H1 (cell line): Measurements from ENCODE around the gene HSD11B1. TPM values are rescaled to one million over a fixed set of nuclear protein-coding genes. Genes with fewer than 3 reads are reported as not detected.

Source experiments
- CTCF ChIA-PET: fragments of 300-600 bp; sonication (Branson Sonifier 250); formaldehyde crosslinking; loops from one replicate; lab custom pipeline; 2021; ENCODE audit not compliant: partially characterized antibody; lab: Charles Lee
- POLR2A ChIA-PET: fragments of 300-600 bp; sonication (Branson Sonifier 250); formaldehyde crosslinking; loops from one replicate; lab custom pipeline; 2021; ENCODE audit warnings: inconsistent platforms; ENCODE audit not compliant: partially characterized antibody; lab: Charles Lee
- DNase-seq, 2 experiments: peaks; one replicate each; pipeline versions ENCODE4 v3.0.0 to v3.0.0-alpha.2; 2010 to 2022; ENCODE audit warnings: low spot score in 2 of 2, low read depth in 1 of 2, mixed read lengths in 1 of 2
- FAIRE-seq: peaks from 2 replicates; lab custom pipeline; 2011; peaks lifted over from hg19 to GRCh38; lab: Jason Lieb, UNC
- H2AFZ ChIP-seq: 2 replicates; pipeline ENCODE4 v1.8.1; 2012; ENCODE audit warnings: low read length, inconsistent platforms
- H2AK5ac ChIP-seq: 2 replicates; pipeline ENCODE4 v1.6.1; 2013; ENCODE audit warnings: low read depth, low read length
- H2BK120ac ChIP-seq: replicated peaks from 2 replicates; pipeline ENCODE3; 2013; ENCODE audit warnings: low read depth, low read length, inconsistent platforms
- H2BK12ac ChIP-seq: 2 replicates; pipeline ENCODE4 v1.6.1; 2013; ENCODE audit warnings: low read depth, low read length
- H2BK15ac ChIP-seq: 2 replicates; pipeline ENCODE4 v1.6.1; 2013; ENCODE audit warnings: low read length
- H2BK20ac ChIP-seq: 2 replicates; pipeline ENCODE4 v1.6.1; 2013; ENCODE audit warnings: low read length
- H2BK5ac ChIP-seq: 2 replicates; pipeline ENCODE4 v1.6.1; 2013; ENCODE audit warnings: low read depth, low read length
- H3K14ac ChIP-seq: 2 replicates; pipeline ENCODE4 v1.6.1; 2013; ENCODE audit warnings: inconsistent platforms; ENCODE audit not compliant: insufficient read length
- H3K18ac ChIP-seq: 2 replicates; pipeline ENCODE4 v1.6.1; 2013; ENCODE audit warnings: low read length; ENCODE audit errors: extremely low read depth
- H3K23ac ChIP-seq: 2 replicates; pipeline ENCODE4 v1.6.1; 2013; ENCODE audit warnings: inconsistent platforms; ENCODE audit not compliant: insufficient read length
- H3K23me2 ChIP-seq: 2 replicates; pipeline ENCODE4 v1.6.1; 2013; ENCODE audit warnings: low read depth, low read length
- H3K27ac ChIP-seq: 2 replicates; pipeline ENCODE4 v1.6.1; 2011; ENCODE audit warnings: low read depth, low read length, inconsistent platforms
- H3K27me3 ChIP-seq, 4 experiments: replicated peaks in 1 of 4; 1 replicate in 1 of 4; 2 replicates in 3 of 4; pipeline versions ENCODE4 v1.6.1 to v1.8.1; 2011 to 2013; ENCODE audit warnings: low read length in 3 of 4, mild to moderate bottlenecking in 3 of 4, inconsistent platforms in 2 of 4, mixed read lengths in 2 of 4, moderate library complexity in 1 of 4; ENCODE audit not compliant: control insufficient read depth in 3 of 4, insufficient read depth in 3 of 4; ENCODE audit errors: extremely low read depth in 1 of 4
- H3K36me3 ChIP-seq, 4 experiments: 2 replicates each; pipeline versions ENCODE4 v1.6.1 to v1.8.1; 2011 to 2013; ENCODE audit warnings: mild to moderate bottlenecking in 4 of 4, low read length in 3 of 4, moderate library complexity in 2 of 4, control low read depth in 1 of 4, inconsistent platforms in 1 of 4; ENCODE audit not compliant: insufficient read depth in 4 of 4, control insufficient read depth in 2 of 4
- H3K4ac ChIP-seq: replicated peaks from 2 replicates; pipeline ENCODE3; 2013; ENCODE audit warnings: low read length, low read depth, mixed read lengths, inconsistent platforms; ENCODE audit not compliant: insufficient read length
- H3K4me1 ChIP-seq, 4 experiments: replicated peaks in 1 of 4; 1 replicate in 1 of 4; 2 replicates in 3 of 4; pipeline versions ENCODE4 v1.6.1 to v1.8.1; 2011 to 2013; ENCODE audit warnings: low read length in 3 of 4, inconsistent platforms in 2 of 4, mixed read lengths in 1 of 4; ENCODE audit not compliant: insufficient read depth in 4 of 4, control insufficient read depth in 3 of 4
- H3K4me2 ChIP-seq, 2 experiments: 2 replicates each; pipeline versions ENCODE4 v1.6.1 to v1.8.1; 2011 to 2013; ENCODE audit warnings: low read depth in 2 of 2, low read length in 2 of 2, control low read depth in 1 of 2, inconsistent platforms in 1 of 2, mild to moderate bottlenecking in 1 of 2; ENCODE audit not compliant: insufficient read depth in 1 of 2
- H3K4me3 ChIP-seq, 4 experiments: fragments of 200-600, 300-600 bp in 1 of 4; sonication (generic), shearing (Covaris generic), sonication (Bioruptor Twin) in 1 of 4; 2 replicates each; pipeline versions ENCODE4 v1.5.1 to v1.8.1; 2011 to 2016; ENCODE audit warnings: low read length in 4 of 4, low read depth in 3 of 4, control low read depth in 2 of 4, inconsistent platforms in 2 of 4, mild to moderate bottlenecking in 2 of 4, mixed read lengths in 1 of 4, moderate library complexity in 1 of 4; ENCODE audit not compliant: insufficient read depth in 2 of 4; ENCODE audit errors: extremely low read depth in 1 of 4
- H3K56ac ChIP-seq: replicated peaks from 2 replicates; pipeline ENCODE3; 2013; ENCODE audit warnings: low read depth, mild to moderate bottlenecking, mixed read lengths, low read length, inconsistent platforms; ENCODE audit not compliant: insufficient read length
- H3K79me1 ChIP-seq: 2 replicates; pipeline ENCODE4 v1.6.1; 2013; ENCODE audit warnings: low read depth, low read length, control low read depth
- H3K79me2 ChIP-seq, 2 experiments: 2 replicates each; pipeline versions ENCODE4 v1.6.1 to v1.8.1; 2012 to 2013; ENCODE audit warnings: low read length in 2 of 2, mild to moderate bottlenecking in 2 of 2, inconsistent platforms in 1 of 2; ENCODE audit not compliant: insufficient read depth in 2 of 2, control insufficient read depth in 1 of 2
- H3K9ac ChIP-seq, 4 experiments: replicated peaks in 1 of 4; 1 replicate in 1 of 4; 2 replicates in 3 of 4; pipeline versions ENCODE4 v1.6.1 to v1.8.1; 2011 to 2013; ENCODE audit warnings: low read depth in 3 of 4, low read length in 3 of 4, control low read depth in 2 of 4, mild to moderate bottlenecking in 2 of 4, moderate library complexity in 2 of 4, inconsistent platforms in 1 of 4; ENCODE audit errors: extremely low read depth in 1 of 4
- H3K9me3 ChIP-seq, 2 experiments: 2 replicates each; pipeline versions ENCODE4 v1.6.1 to v1.8.1; 2012 to 2013; ENCODE audit warnings: mild to moderate bottlenecking in 2 of 2, moderate library complexity in 2 of 2, control low read depth in 1 of 2, inconsistent platforms in 1 of 2, low read depth in 1 of 2, low read length in 1 of 2, mixed read lengths in 1 of 2; ENCODE audit not compliant: insufficient read depth in 2 of 2
- H4K20me1 ChIP-seq, 2 experiments: replicated peaks in 1 of 2; 2 replicates each; pipeline versions ENCODE3 to v1.8.1; 2011 to 2013; ENCODE audit warnings: inconsistent platforms in 2 of 2, low read length in 2 of 2, mild to moderate bottlenecking in 1 of 2; ENCODE audit not compliant: insufficient read depth in 2 of 2, control insufficient read depth in 1 of 2
- H4K5ac ChIP-seq: 2 replicates; pipeline ENCODE4 v1.6.1; 2013; ENCODE audit warnings: low read length, low read depth, mixed read lengths, inconsistent platforms; ENCODE audit not compliant: insufficient read length
- H4K8ac ChIP-seq: 2 replicates; pipeline ENCODE4 v1.8.0; 2013; ENCODE audit warnings: mild to moderate bottlenecking, moderate library complexity, low read length, inconsistent platforms; ENCODE audit not compliant: insufficient read depth; ENCODE audit errors: extremely low read depth
- H4K91ac ChIP-seq: replicated peaks from 2 replicates; pipeline ENCODE3; 2013; ENCODE audit warnings: low read length, mixed read lengths, inconsistent platforms; ENCODE audit not compliant: insufficient read length
- CREB1 ChIP-seq: IDR thresholded peaks from 2 replicates; pipeline ENCODE4 v1.6.1; 2012; ENCODE audit warnings: inconsistent platforms
- RAD21 ChIP-seq, 2 experiments: IDR thresholded peaks in 1 of 2; conservative IDR thresholded peaks in 1 of 2; 2 replicates each; pipeline ENCODE4 v1.6.1; 2011; ENCODE audit warnings: low read depth in 2 of 2, low read length in 2 of 2, improper control_type of control experiment in 1 of 2, inconsistent platforms in 1 of 2, mild to moderate bottlenecking in 1 of 2, moderate library complexity in 1 of 2
- SRF ChIP-seq: IDR thresholded peaks from 2 replicates; pipeline ENCODE4 v1.6.1; 2011; ENCODE audit warnings: mild to moderate bottlenecking, low read depth, low read length, moderate library complexity
- WGBS, 2 experiments: shearing (Covaris generic) in 1 of 2; methylation state at CpG; one replicate each; pipeline versions ENCODE4 v1.1.6 to v1.1.7; 2013 to 2015; ENCODE audit warnings: low lambda C conversion rate in 2 of 2, mixed read lengths in 2 of 2, inconsistent platforms in 1 of 2, low coverage in 1 of 2, missing lambda C conversion rate in 1 of 2; ENCODE audit not compliant: insufficient replicate concordance in 2 of 2, insufficient coverage in 1 of 2, insufficient read length in 1 of 2; ENCODE audit errors: extremely low coverage in 1 of 2, missing lambda C conversion rate in 1 of 2; 5-methylcytosine and 5-hydroxymethylcytosine counted together
- polyA plus RNA-seq, 7 experiments: library from polyadenylated mRNA; depleted of rRNA in 3 of 7; stranded (reverse) in 5 of 7; unstranded in 2 of 7; fragments of >200 nt in 5 of 7; fragments of 200-250 nt in 2 of 7; gene quantifications; 1 replicate in 5 of 7; 2 replicates in 1 of 7; 4 replicates in 1 of 7; pipeline versions ENCODE4 v1.2.1 to v1.2.3, GENCODE V29; 2011 to 2013; ENCODE audit warnings: missing spikeins in 2 of 7, mixed read lengths in 2 of 7
- total RNA-seq: library from RNA; stranded (reverse); fragmentation: NEBNext Ultra II Directional; extraction: Animal tissue kit (Norgen Biotek cat#: 25700); gene quantifications from 2 replicates; pipeline ENCODE4 v1.2.1, GENCODE V29; 2021

HSD11B1 gene
- total and polyA plus RNA-seq, 2 of the 8 experiments (the other 6 are each of a cell fraction or from before 2014, with no cell fraction given) = not detected

DNA sequence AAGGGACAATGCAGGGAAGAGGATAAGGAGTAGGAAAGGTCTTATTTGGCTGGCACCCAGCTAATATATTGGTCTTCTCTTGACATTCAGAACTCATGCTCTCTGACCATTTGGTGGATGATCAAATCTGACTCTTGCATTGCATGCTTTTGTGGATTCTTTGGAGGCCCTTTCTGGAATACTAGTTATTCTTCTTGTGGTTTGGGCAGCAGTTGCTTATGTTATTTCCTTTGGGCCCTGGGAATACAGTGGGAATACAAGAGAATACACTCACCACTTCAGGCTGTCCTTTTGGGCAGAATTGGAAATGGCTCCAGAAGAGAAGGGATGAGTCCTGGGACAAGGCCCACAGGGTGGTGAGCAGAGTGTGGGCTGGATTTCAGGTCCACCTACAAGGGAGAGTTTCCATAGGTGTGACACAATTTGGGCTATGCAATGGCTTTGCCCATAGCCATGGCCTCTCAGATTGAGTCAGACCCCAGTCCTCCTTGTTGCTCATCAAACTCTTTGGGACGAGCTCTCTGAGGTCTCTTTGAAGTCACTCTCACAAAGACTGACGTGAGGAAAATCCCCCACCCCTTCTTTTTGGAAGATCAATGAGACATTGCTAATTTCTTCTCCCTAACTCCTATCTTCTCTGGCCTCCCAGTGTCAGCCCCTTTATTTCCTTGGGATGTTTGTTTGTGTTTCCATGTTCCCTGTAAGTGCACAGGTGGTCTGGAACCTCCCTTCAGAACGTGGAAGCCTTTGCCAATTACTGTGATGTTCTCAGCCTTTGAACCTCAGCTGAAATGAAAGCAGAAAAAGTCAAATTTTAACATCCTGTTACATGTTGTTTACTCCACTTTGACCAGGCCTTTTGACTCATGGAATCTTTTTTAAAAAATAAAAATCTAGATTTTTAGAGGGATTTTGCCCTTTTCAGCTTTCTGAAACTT, 19.4 kb downstream of the HSD11B1 start:
- Histone ChIP-seq H3K9ac (no peak overlapping the region), H2BK20ac (no peak overlapping the region), H3K4ac (no peak overlapping the region), H2BK15ac (no peak overlapping the region), H3K23ac (no peak overlapping the region), H2BK5ac (no peak overlapping the region), H3K4me3 (no peak overlapping the region), H3K18ac (no peak overlapping the region), H4K20me1 (no peaks in the 10 kb centered on the region), H4K8ac (no peak overlapping the region), H3K56ac (no peak overlapping the region), H3K27me3 (no peaks in the 10 kb centered on the region; a peak in 1 of 7 replicates), H3K23me2 (no peaks in the 10 kb centered on the region), H3K36me3 (no peaks in the 10 kb centered on the region), H2AK5ac (no peak overlapping the region), H2BK120ac (no peak overlapping the region), H3K14ac (no peak overlapping the region), H3K4me2 (no peak overlapping the region), H2BK12ac (no peak overlapping the region), H2AFZ (no peak overlapping the region), H3K9me3 (no peaks in the 10 kb centered on the region)
- CTCF ChIA-PET = interaction anchor here (1.3 to 5.3 kb wide), 4 partner anchors 12 to 147 kb away, joined by 3 to 31 read pairs (median 6); partner anchors contain the start of gene HSD11B1
- DNase-seq = no peak
- 90% methylated on average over 3 of the region's 3 CpGs; no CpG with 5 or more reads in 1 of the 2 experiments for WGBS, 2 experiments
- no peak for TF ChIP-seq SRF
- TF ChIP-seq RAD21 (IDR thresholded peaks at IDR 0.05 in 1 of 2, conservative IDR thresholded peaks at IDR 0.05 in 1 of 2; ENCODE audit: low read depth in 2 of 2, low read length in 2 of 2) = no peak
- TF ChIP-seq CREB1 = no peak
- TF ChIP-seq, all 59 proteins: peak for 0
- POLR2A ChIA-PET = no interaction called here
- no peak overlapping the region for H3K27ac ChIP-seq
- H3K4me1 ChIP-seq = no peaks in the 10 kb centered on the region
- FAIRE-seq = no peak
- H3K79me2 ChIP-seq = no peaks in the 10 kb centered on the region
- H4K5ac ChIP-seq = no peak overlapping the region
- H3K79me1 ChIP-seq = no peaks in the 10 kb centered on the region
- no peak overlapping the region for H4K91ac ChIP-seq
